GM18498 (cell line): ENCODE measurements around the gene MOXD1.
A peak's percentile ranks its signal among the peaks of the same experiment; 100 is the strongest.

Experiments used
- ATAC-seq: cut with Tn5 transposase; IDR thresholded peaks from one replicate; pipeline ENCODE4 v1.9.1; 2021; ENCODE audit warnings: mild to moderate bottlenecking, moderate library complexity; ENCODE audit not compliant: unreplicated experiment

MOXD1 gene

GRCh38 chr6:132400555-132400882, 756 bp downstream of the MOXD1 start:
- ATAC-seq, result no peak

GRCh38 chr6:132399376-132400074, 1.8 kb downstream of the MOXD1 start:
- no peak for ATAC-seq

DNA sequence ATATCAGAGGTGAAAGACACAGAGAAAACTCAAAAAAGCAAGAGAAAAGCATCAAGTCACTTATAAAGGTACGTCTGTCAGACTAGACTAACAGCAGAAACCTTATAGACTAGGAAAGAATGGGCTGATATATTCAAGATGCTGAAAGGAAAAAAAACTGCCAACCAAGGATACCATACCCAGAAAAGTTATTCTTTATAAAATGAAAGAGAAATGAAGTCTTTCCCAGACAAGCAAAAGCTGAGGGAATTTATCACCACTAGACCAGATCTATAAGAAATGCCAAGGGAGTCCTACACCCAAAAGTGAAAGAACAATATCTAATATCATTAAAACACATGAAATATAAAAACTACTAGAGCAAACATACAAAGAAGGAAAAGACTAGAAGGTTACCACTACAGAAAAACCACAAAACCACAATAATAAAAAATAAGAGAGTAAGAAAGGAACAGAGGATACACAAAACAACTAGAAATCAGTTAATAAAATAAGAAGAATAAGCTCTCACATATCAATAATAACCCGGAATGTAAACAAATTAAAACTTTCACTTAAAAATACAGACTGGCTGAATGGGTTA, 6.2 kb downstream of the MOXD1 start:
- ATAC-seq, result no peak

DNA sequence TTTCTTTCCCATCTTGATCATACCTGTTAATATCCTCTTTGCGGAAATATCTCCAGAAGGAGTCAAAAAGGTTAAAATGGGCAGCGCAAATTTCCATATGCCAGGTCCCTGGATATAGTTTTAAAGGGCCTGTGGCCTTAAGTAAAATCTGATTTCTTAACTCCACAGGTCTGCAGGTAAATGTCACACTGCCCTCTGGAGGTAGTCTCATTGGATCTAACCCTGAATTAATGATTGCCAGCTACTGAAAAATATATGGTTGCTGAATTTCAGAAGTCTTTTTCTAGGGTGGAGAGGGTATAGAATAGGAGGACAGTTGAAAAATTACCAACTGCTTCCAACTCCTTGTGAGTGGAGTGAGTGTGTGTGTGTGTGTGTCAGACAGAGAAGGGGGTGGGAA, 8.5 kb downstream of the MOXD1 start:
- no peak for ATAC-seq

- no peak for ATAC-seq
Measured at GRCh38 chr6:132392270-132392646, 9.0 kb downstream of the MOXD1 start.

DNA sequence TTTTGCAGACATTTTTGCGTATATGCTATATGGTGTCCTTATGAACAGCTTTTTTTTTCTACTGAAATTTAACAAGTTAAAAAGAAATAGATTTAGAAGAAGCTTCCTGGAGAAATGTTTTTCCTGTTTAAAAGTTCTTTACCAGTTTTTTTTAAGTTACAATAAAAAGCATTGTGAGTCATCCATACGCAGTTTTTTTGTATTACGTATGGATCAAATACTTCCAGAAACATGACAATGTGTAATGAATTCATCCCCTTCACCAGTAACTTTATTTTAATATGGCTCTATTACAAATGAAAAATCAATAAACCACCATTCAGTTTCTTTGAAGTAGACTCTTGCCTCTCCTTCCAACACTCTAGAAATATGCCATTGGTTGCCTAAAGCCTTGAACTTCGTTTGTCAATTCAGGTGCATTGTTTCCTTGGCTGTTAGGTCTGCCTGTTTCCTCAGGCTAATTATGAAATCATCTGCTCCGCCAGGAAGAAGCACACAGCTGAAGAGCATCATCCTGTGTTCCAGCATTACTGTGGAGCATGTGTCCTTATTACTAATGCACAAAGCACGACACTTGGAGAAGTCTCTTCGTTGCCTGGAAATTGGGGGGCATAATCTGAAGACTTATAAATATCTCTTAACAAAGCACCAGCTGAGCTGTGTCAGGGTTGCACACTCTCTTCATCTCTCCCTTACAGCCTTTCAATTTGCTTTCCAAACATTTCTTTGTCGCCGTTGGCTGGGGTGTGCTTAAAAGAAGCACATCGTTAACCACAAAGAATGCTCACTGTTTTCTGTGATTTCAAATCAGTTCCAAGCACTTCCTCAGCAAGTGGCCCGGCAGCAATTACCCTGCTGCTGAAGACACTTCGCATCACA, 9.6 kb downstream of the MOXD1 start:
- no peak for ATAC-seq

- no peak for ATAC-seq
Measured at GRCh38 chr6:132390451-132390850, 10.8 kb downstream of the MOXD1 start.

DNA sequence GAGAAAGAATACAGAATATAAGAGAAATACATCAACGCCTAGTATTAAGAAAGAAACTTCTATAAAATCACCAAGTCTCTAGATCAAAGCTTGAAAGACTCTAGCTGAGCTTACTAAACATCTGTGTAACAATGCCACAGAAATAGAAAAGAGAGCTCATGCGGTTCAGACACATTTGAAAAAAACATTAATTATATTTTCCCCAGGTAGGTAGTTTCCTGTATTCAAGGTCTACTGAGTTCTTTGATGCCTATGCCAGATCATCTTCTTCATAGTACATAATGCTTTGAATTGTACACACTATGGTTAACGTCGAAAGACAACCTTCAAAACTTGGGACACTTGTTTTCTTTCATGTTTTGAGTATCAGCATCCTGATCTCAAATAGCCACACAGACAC, 11.3 kb downstream of the MOXD1 start:
- no peak for ATAC-seq

DNA sequence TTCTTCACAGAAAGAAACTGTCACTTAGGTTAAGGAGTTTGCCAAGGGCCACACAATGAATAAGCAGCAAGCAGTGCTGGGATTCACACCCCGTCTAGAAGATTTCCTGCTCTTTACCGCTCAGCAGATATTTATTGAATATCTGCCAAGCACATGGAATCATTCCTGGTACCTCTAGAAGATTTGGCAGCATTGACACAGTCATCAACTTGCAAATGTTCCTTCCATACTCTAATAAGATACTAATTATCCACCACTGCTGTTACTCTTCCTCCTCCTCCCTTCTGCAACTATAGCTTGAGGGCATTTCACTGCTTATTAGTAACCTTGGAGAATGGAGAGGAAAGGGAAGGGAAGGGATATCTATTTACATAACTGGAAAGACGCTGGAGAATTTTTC, 13.0 kb downstream of the MOXD1 start:
- ATAC-seq, result no peak

- no peak for ATAC-seq
Measured at GRCh38 chr6:132382630-132383175, 18.6 kb downstream of the MOXD1 start.

DNA sequence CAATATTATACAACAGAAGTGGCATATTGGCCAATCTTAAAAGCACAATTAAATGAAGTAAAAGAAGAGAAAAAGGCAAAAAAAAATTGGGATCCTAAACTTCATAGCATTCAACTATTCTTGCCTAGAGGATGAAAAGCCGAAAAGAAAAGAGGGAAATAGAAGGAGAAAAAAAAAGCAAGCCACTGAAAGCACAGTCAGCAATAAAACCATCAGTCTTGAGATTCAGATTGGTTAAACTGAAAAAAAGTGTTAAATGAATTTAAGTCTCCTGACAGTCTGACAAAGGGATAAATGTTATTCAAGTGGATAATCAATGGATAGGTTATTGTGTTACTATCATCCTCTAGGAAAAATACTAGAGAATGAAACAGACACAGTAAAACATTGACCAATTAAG, 19.9 kb downstream of the MOXD1 start:
- ATAC-seq, result no peak

GRCh38 chr6:132380358-132381029, 20.8 kb downstream of the MOXD1 start:
- no peak for ATAC-seq

DNA sequence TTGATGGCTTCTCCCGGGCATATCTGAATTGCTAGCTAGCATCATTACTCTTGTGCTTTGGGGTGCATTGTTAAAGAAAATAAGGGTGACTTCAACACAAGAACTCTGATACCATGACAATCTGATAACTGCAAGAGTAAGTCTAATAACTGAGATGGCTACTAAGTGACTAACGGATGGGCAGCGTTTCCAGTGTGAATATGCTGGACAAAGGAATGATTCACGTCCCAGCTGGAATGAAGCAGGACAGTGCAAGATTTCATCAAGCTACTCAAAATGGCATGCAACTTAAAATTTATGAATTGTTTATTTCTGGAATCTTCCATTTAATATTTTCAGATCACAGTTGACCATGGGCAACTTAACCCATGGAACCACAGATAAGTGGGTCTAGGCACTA, 31.7 kb downstream of the MOXD1 start:
- no peak for ATAC-seq

DNA sequence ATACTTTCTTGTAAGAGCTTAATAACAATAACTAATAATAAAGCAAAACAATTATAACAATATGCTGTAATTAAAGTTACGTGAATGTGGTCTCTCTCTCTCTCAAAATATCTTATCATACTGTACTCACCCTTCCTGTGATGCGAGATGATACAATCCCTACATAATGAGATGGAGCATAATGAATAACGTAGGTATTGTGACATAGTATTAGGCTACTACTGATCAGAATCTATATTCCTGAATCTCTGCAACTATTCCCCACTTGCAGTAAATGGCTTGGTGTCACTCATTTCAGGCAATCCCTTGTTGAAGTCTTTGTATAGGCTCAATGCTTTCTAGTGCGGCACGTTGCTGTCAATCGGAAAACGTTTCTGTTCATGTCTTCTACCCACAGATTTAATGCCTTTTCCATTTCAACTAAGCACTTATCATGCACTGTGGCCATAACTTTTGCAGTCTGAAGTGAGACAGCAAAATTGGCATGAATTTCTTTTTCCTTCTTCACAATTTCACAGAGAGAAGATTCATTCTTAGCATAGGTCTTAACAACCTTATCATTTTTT, 32.3 kb downstream of the MOXD1 start:
- ATAC-seq, result no peak

- ATAC-seq, result peak; percentile 93
Measured at GRCh38 chr6:132365281-132365907, 35.9 kb downstream of the MOXD1 start.

- ATAC-seq, result no peak
Measured at GRCh38 chr6:132364306-132365074, 36.8 kb downstream of the MOXD1 start.

DNA sequence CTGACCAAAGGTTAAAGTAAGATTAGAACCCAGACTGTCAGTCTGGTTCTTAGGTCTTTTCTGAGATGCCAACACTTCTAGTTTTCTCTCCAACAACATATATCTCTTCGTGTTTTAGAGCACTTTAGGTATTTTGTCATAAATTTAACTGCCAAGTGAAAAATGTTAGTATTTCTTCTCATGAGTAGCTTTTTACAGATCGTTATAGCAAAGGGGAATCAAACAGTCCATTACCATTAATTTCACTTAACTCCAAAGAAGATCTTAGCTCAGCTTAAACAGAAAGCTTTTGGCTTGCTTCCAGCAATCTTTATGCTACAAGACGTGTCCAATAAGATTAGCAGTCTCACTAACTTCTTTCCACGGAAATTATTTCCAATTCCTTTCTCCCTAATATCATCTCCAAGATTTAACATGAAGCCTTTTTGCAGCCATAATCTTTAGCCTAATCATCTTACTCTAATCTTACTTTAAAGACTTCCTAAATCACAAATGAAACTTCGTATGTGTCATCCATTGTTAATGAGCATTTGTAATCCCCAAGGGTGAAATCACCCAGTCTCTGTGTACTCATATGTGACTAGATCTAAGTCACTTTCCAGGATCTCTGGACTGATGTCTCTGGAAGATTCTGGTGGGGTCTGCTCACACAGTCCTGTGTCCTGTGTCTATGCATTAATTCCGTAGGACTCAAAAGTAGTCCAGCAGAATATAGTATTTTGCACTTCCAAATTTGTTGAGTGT, 38.7 kb downstream of the MOXD1 start:
- no peak for ATAC-seq

- ATAC-seq, result no peak
Measured at GRCh38 chr6:132361101-132361500, 40.2 kb downstream of the MOXD1 start.

- no peak for ATAC-seq
Measured at GRCh38 chr6:132359886-132360285, 41.4 kb downstream of the MOXD1 start.
